ENCODE data around the gene ARL15. TPM values are rescaled to one million over a fixed set of nuclear protein-coding genes. Genes with fewer than 3 reads are reported as not detected.

The ARL15 gene
- total RNA-seq, 4 donors from 2014 or later: 8.5 to 19.1 (median 12.0) TPM

GRCh38 chr5:53906736-53907135, 403.6 kb downstream of the ARL15 start:
- DNase-seq: no peak
- Histone ChIP-seq H3K36me3 (no peaks in the 10 kb centered on the region), H3K4me3 (no peak overlapping the region), H3K4me1 (peaks cover 0 to 3% (median 0%) of the 10 kb centered on the region in 3 donors), H3K27me3 (no peaks in the 10 kb centered on the region), H3K9me3 (no peaks in the 10 kb centered on the region), H3K27ac (no peak overlapping the region)
- 100% methylated on average over 1 of the region's 1 CpG for WGBS, 2 donors
- intact Hi-C loops (cut with DNase I): no loop called here
- TF ChIP-seq CTCF (IDR thresholded peaks at IDR 0.05) (no peak), POLR2A (IDR thresholded peaks at IDR 0.05) (no peak)

- Histone ChIP-seq H3K4me3 (no peak overlapping the region), H3K9me3 (no peaks in the 10 kb centered on the region), H3K36me3 (no peaks in the 10 kb centered on the region), H3K27ac (no peak overlapping the region), H3K4me1 (peaks cover 0 to 3% (median 0%) of the 10 kb centered on the region in 3 donors), H3K27me3 (no peaks in the 10 kb centered on the region)
- intact Hi-C loops (cut with DNase I): no loop called here
- no peak for DNase-seq
- 70 to 75% methylated on average over 6 of the region's 6 CpGs for WGBS, 2 donors
- TF ChIP-seq POLR2A (IDR thresholded peaks at IDR 0.05) (no peak), CTCF (IDR thresholded peaks at IDR 0.05) (no peak)
These were observed 408.0 kb downstream of the ARL15 start for GRCh38 chr5:53902296-53902907.

GRCh38 chr5:53900677-53901076, 409.7 kb downstream of the ARL15 start:
- Histone ChIP-seq H3K27me3 (no peaks in the 10 kb centered on the region), H3K9me3 (no peaks in the 10 kb centered on the region), H3K4me1 (peaks cover 0 to 3% (median 0%) of the 10 kb centered on the region in 3 donors), H3K27ac (no peak overlapping the region), H3K4me3 (no peak overlapping the region), H3K36me3 (no peaks in the 10 kb centered on the region)
- intact Hi-C loops (cut with DNase I): no loop called here
- TF ChIP-seq CTCF (IDR thresholded peaks at IDR 0.05) (no peak), POLR2A (IDR thresholded peaks at IDR 0.05) (no peak)
- 36 to 38% methylated on average over 2 of the region's 2 CpGs for WGBS, 2 donors
- DNase-seq: no peak

GRCh38 chr5:53895091-53895683, 415.2 kb downstream of the ARL15 start:
- H3K4me3 ChIP-seq: no peak overlapping the region

More at GRCh38 chr5:53895091-53895683, 415.2 kb downstream of the ARL15 start:
- no peak for TF ChIP-seq POLR2A (IDR thresholded peaks at IDR 0.05)
- no peak for TF ChIP-seq CTCF (IDR thresholded peaks at IDR 0.05)
- WGBS, 2 donors: 67 to 70% methylated on average over 3 of the region's 3 CpGs
- Histone ChIP-seq H3K27ac (no peak overlapping the region), H3K9me3 (no peaks in the 10 kb centered on the region), H3K36me3 (no peaks in the 10 kb centered on the region), H3K4me1 (no peaks in the 10 kb centered on the region), H3K27me3 (no peaks in the 10 kb centered on the region)
- intact Hi-C loops (cut with DNase I): no loop called here
- no peak for DNase-seq

All from esophagus squamous epithelium (tissue), 5 donors.